NB4 (cell line): ENCODE results near the gene NAV1.
"Not testable (repeated sequence)": the region's sequence is repeated elsewhere in the genome, so short reads cannot be mapped to it uniquely, and the experiment has no call there.

ENCODE experiments used
- DNase-seq: peaks from one replicate; pipeline ENCODE4 v3.0.0; 2010; ENCODE audit warnings: low read depth
- H3K4me3 ChIP-seq: one replicate; pipeline ENCODE4 v1.5.1; 2011; ENCODE audit warnings: mild to moderate bottlenecking, low read depth, low read length, moderate library complexity
- MYC ChIP-seq: IDR thresholded peaks from 2 replicates; pipeline ENCODE4 v1.6.1; 2011; ENCODE audit warnings: low read depth, low read length
- POLR2A ChIP-seq: IDR thresholded peaks from 2 replicates; pipeline ENCODE4 v1.6.1; 2011; ENCODE audit warnings: mild to moderate bottlenecking; ENCODE audit not compliant: insufficient read length; ENCODE audit errors: extremely low read depth
- TF ChIP-seq, protein P1 (sequence below): IDR thresholded peaks from one replicate; pipeline ENCODE4 v1.5.1; 2012; ENCODE audit warnings: low read depth, low read length
- TF ChIP-seq, protein P2 (sequence below): IDR thresholded peaks from 2 replicates; pipeline ENCODE4 v1.6.1; 2011; ENCODE audit warnings: low read depth, low read length

Gene NAV1

DNA sequence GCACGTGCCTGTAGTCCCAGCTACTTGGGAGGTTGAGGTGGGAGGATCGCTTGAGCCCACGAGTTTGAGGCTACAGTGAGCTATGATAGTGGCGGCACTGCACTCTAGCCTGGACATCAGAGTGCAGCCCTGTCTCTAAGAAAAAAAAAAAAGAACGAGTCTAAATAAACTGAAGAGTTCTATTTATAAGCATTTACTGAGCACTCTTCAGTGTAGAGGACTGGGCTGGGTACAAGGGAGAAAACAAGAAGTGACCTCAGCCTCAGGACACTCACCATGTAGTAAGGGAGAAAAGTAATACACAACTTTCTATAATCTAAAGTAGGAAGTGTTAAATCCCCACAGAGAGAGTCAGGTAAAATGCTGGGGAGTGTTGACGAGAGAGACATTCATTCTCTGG lies 35.0 kb downstream of the NAV1 start:
- TF ChIP-seq, protein P1, sequence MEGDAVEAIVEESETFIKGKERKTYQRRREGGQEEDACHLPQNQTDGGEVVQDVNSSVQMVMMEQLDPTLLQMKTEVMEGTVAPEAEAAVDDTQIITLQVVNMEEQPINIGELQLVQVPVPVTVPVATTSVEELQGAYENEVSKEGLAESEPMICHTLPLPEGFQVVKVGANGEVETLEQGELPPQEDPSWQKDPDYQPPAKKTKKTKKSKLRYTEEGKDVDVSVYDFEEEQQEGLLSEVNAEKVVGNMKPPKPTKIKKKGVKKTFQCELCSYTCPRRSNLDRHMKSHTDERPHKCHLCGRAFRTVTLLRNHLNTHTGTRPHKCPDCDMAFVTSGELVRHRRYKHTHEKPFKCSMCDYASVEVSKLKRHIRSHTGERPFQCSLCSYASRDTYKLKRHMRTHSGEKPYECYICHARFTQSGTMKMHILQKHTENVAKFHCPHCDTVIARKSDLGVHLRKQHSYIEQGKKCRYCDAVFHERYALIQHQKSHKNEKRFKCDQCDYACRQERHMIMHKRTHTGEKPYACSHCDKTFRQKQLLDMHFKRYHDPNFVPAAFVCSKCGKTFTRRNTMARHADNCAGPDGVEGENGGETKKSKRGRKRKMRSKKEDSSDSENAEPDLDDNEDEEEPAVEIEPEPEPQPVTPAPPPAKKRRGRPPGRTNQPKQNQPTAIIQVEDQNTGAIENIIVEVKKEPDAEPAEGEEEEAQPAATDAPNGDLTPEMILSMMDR, result no peak
- TF ChIP-seq POLR2A (no peak), MYC (no peak)
- TF ChIP-seq, protein P2, sequence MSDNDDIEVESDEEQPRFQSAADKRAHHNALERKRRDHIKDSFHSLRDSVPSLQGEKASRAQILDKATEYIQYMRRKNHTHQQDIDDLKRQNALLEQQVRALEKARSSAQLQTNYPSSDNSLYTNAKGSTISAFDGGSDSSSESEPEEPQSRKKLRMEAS, result no peak

DNA sequence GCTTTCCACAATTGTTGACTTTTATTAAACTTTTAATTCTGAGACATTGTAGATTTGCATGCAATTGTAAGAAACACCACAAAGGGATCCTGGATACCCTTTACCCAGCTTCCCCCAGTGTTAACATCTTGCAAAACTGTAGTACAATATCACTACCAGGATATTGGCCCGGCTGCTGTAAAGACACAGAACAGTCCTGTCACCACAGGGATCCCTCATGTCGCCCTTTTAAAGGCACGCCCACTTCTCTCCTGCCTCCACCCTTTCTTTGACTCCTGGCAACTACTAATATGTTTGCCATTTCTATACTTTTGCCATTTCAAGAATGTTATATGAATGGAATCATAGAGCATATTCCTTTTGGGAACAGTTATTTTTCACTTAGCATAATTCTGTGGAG lies 37.0 kb downstream of the NAV1 start:
- no peak for DNase-seq

More for the DNA sequence above, 35.0 kb downstream of the NAV1 start:
- no peak for DNase-seq
- no peak overlapping the region for H3K4me3 ChIP-seq

DNA sequence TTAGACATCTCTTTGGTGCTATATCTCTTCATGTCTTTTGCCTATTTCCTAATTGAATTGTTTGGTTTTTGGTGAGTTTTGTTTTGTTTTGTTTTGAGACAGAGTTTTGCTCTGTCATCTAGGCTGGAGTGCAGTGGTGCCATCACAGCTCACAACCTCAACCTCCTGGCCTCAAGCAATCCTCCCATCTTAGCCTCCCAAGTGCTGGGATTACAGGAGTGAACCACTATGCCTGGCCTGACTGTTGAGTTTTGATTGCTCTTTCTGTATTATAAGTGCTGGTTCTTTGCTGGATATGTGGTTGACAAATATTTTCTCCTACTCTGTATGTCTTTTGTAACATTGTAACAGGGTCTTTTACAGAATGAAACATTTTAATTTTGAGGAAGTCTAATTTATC lies 38.0 kb downstream of the NAV1 start:
- no peak overlapping the region for H3K4me3 ChIP-seq
- TF ChIP-seq, protein P1, result no peak
- TF ChIP-seq POLR2A (no peak), MYC (no peak)
- TF ChIP-seq, protein P2, result no peak
- no peak for DNase-seq

More for the DNA sequence above, 37.0 kb downstream of the NAV1 start:
- TF ChIP-seq POLR2A, result no peak
- TF ChIP-seq, protein P1, result no peak
- no peak for TF ChIP-seq MYC
- H3K4me3 ChIP-seq, result no peak overlapping the region

DNA sequence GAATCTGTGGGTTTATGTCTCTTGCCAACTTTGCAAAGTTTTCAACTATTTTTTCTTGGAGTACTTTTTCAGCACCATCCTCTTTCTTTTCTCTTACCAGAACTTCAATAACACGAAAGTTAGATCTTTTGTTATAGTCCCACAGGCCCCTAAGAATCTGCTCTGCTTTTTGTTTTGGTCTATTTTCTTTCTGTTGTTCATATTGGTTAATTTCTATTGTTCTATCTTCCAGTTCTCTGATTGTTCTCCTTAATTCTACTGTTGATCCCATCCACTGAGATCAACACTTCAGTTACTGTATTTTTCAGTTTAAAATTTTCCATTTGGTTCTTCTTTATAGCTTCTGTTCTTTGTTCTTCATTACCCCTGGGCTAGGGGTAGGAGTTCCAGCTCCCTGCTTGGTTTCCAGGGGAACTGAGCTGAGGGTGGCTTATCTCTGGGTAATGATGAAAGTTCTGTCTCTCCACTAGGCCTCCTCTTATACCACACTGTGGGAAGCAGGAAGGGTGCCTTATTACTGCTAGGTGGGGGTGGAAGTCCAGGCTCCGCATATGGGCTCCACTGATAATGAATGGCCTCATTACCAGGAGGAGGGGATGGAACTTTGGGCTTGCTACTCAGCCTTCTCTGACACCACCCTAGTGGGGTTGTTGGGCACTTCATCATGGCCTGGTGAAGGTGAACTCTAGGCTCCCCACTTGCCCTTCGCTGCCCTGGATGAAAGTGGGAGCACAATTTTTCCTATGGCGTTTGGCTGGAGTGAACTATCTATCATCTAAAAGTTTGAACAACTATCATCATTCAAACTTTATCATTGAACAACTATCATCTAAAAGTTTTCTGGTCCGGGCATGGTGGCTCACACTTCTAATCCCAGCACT lies 39.3 kb downstream of the NAV1 start:
- DNase-seq, result no peak
- H3K4me3 ChIP-seq, result no peak overlapping the region
- TF ChIP-seq, protein P2, result no peak
- TF ChIP-seq, protein P1, result no peak
- no peak for TF ChIP-seq POLR2A
- no peak for TF ChIP-seq MYC

DNA sequence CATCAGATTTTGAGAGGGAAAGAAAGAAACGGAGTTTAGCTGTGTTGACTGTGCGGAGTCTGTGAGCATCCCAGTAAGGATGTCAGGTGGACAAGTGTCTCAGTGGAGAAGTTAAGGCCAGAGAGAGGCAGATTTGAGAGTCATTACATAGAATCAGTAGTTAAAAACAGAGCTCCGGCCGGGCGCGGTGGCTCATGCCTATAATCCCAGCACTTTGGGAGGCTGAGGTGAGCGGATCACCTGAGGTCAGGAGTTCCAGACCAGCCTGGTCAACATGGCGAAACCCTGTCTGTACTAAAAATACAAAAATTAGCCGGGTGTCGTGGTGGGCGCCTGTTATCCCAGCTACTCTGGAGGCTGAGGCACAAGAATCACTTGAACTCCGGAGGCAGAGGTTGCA lies 42.4 kb downstream of the NAV1 start:
- H3K4me3 ChIP-seq, DNase-seq: not testable (repeated sequence)

DNA sequence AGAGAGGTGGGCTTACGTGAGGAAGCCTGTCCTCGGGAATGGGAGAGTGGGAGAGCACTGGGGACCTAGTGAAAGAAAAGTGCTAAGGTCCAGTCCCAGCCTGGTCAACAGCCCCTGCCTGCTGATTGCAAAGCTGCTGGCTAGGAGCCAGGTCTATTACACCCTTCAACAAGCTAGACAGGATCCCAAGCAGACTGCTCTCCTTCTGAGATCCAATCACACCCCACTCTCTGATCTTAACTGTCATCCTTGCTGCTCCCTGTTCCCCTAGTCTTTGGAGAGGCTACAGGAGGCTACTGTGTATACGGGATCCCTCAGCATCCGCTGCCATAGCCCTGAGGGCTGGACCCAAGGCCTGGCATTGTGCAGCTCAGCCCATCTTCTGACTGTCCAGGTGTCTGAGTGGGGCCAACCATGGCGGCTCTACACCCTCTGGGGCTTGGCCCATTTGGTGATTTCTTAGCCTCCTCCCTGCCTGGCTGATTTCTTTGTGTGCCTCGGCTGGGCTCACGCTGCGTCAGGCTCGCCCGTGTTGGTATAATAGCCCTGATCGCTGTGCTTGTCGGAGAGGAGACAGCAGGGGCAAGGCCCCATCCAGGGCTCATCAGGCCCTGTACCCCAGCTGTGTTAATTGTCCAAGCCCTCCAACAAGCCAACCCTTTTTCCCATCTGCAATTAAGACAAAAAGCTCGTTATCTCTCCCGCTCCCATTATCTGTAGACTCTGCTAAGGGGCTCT lies 43.9 kb downstream of the NAV1 start:
- H3K4me3 ChIP-seq, result no peak overlapping the region
- TF ChIP-seq, protein P1, result no peak
- TF ChIP-seq MYC (no peak), POLR2A (no peak)
- TF ChIP-seq, protein P2, result no peak
- DNase-seq, result no peak
